Lung (tissue), 12 donors: ENCODE data around the gene GNAS. TPM values are rescaled to one million over a fixed set of nuclear protein-coding genes. Genes with fewer than 3 reads are reported as not detected.

Experiments
- ATAC-seq: fragments of 200-7000 bp; cut with Tn5 transposase; one replicate; pipeline ENCODE4 v1.9.1; 2020; ENCODE audit warnings: moderate number of reproducible peaks; ENCODE audit not compliant: insufficient read depth, low FRiP score
- DNase-seq, 3 donors: peaks; one replicate each; pipeline ENCODE4 v3.0.0-alpha.2; 2013 to 2017
- H3K27ac ChIP-seq, 2 donors: one replicate each; pipeline ENCODE4 v1.5.1; 2013; ENCODE audit warnings: mild to moderate bottlenecking in 2 of 2, moderate library complexity in 2 of 2, control low read depth in 1 of 2, inconsistent platforms in 1 of 2, low read depth in 1 of 2, low read length in 1 of 2
- H3K27me3 ChIP-seq, 3 donors: one replicate each; pipeline ENCODE4 v1.5.1; 2013; ENCODE audit warnings: low read length in 2 of 3; ENCODE audit not compliant: control insufficient read depth in 3 of 3, insufficient read depth in 3 of 3
- H3K36me3 ChIP-seq, 4 donors: one replicate each; pipeline ENCODE4 v1.5.1; 2013; ENCODE audit warnings: low read length in 4 of 4, mild to moderate bottlenecking in 1 of 4, moderate library complexity in 1 of 4; ENCODE audit not compliant: control insufficient read depth in 4 of 4, insufficient read depth in 4 of 4
- H3K4me1 ChIP-seq, 5 donors: one replicate each; pipeline ENCODE4 v1.5.1; 2013; ENCODE audit warnings: low read length in 5 of 5, mild to moderate bottlenecking in 2 of 5, moderate library complexity in 1 of 5; ENCODE audit not compliant: control insufficient read depth in 5 of 5, insufficient read depth in 5 of 5
- H3K4me3 ChIP-seq: one replicate; pipeline ENCODE4 v1.5.1; 2013; ENCODE audit warnings: mild to moderate bottlenecking, control low read depth, moderate library complexity
- H3K9ac ChIP-seq, 2 donors: one replicate each; pipeline ENCODE4 v1.5.1; 2013; ENCODE audit warnings: low read length in 2 of 2, control low read depth in 1 of 2; ENCODE audit not compliant: insufficient read depth in 1 of 2
- H3K9me3 ChIP-seq, 4 donors: one replicate each; pipeline ENCODE4 v1.5.1; 2013; ENCODE audit warnings: low read length in 3 of 4, mild to moderate bottlenecking in 1 of 4, moderate library complexity in 1 of 4; ENCODE audit not compliant: control insufficient read depth in 4 of 4, insufficient read depth in 3 of 4
- whole genome bisulfite sequencing, 2 donors: extraction: QIAGEN DNeasy Blood & Tissue Kit; methylation state at CpG; one replicate each; pipeline ENCODE4 v1.1.7; 2013; 5-methylcytosine and 5-hydroxymethylcytosine counted together
- polyA plus RNA-seq, 2 donors: library from polyadenylated mRNA; stranded (reverse); fragments of 200-250 nt; gene quantifications; one replicate each; pipeline ENCODE4 v1.2.1, GENCODE V29; 2013
- total RNA-seq, 2 donors: library from RNA; depleted of rRNA in 1 of 2; stranded (reverse); fragments of >200 nt in 1 of 2; gene quantifications; one replicate each; pipeline ENCODE4 v1.2.1, GENCODE V29; 2014 to 2021
- TF ChIP-seq, protein P1 (sequence below): IDR thresholded peaks from 2 replicates; pipeline ENCODE4 v1.5.1; 2012; ENCODE audit warnings: mild to moderate bottlenecking; ENCODE audit errors: control extremely low read depth, extremely low read depth
- donor health status: control.
- donor health status: control.
- donor health status: Bipolar disorder and iron deficiency.
- donor health status: healthy.
- donor health status: DM: yes; HTN: yes; CAD: no.

The GNAS gene
- total and polyA plus RNA-seq, 4 donors, result 638 to 1,238 (median 887) TPM

DNA sequence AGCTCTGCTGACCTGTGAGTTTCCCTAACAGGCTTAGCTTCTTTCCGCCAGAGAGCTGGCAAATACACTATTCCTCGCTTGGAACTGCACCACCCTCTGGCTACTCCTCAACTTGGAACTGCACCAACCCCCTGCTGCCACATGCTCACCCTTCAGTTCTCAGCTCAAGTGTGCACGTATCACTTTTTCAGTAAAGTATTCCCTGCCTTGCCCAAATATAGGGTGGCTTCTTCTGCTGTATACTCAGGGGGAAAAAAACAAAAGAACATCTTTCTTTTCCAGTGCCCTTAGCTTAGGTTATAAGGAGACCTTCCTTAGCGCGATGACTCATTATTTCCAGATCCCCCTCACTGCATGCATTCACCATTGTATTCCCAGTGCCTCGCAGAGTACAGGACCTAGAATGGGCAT, 23.0 kb upstream of the GNAS start:
- Histone ChIP-seq H3K27ac (no peak overlapping the region), H3K36me3 (no peaks in the 10 kb centered on the region), H3K4me1 (peaks cover 0 to 4% (median under 1%) of the 10 kb centered on the region in 5 donors), H3K4me3 (no peak overlapping the region), H3K9me3 (peaks cover 0 to 3% (median 0%) of the 10 kb centered on the region in 4 donors), H3K27me3 (no peaks in the 10 kb centered on the region), H3K9ac (no peak overlapping the region)
- peak in 2 of 3 donors; percentile 36 to 56 for DNase-seq
- ATAC-seq, result no peak
- TF ChIP-seq, protein P1, sequence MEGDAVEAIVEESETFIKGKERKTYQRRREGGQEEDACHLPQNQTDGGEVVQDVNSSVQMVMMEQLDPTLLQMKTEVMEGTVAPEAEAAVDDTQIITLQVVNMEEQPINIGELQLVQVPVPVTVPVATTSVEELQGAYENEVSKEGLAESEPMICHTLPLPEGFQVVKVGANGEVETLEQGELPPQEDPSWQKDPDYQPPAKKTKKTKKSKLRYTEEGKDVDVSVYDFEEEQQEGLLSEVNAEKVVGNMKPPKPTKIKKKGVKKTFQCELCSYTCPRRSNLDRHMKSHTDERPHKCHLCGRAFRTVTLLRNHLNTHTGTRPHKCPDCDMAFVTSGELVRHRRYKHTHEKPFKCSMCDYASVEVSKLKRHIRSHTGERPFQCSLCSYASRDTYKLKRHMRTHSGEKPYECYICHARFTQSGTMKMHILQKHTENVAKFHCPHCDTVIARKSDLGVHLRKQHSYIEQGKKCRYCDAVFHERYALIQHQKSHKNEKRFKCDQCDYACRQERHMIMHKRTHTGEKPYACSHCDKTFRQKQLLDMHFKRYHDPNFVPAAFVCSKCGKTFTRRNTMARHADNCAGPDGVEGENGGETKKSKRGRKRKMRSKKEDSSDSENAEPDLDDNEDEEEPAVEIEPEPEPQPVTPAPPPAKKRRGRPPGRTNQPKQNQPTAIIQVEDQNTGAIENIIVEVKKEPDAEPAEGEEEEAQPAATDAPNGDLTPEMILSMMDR, result no peak
- WGBS, 2 donors, result 71 to 83% methylated on average over 6 of the region's 6 CpGs

DNA sequence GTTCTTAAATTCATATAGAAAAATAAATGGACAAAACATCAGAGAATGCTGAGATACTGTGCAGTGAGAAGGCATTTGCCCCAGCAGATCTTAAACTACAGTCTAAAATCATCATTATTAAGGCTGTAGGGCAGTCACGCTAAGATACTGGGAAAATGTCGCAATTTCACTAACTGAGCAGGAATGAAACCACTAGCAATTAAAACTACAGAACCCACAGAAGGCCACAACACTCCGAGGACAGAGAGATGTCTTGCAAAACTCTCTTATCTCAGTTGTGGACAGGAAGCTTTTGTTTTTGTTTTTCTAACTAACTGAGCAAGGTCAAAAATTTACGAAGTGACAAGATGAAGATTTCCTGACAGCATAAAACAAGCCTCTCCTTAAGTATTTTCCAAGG, 20.1 kb upstream of the GNAS start:
- no peak for ATAC-seq
- Histone ChIP-seq H3K4me3 (no peak overlapping the region), H3K27me3 (peaks cover 0 to 4% (median 0%) of the 10 kb centered on the region in 3 donors), H3K9ac (no peak overlapping the region), H3K36me3 (no peaks in the 10 kb centered on the region), H3K27ac (no peak overlapping the region), H3K4me1 (peaks cover 0 to 4% (median 0%) of the 10 kb centered on the region in 5 donors), H3K9me3 (peaks cover 0 to 1% (median 0%) of the 10 kb centered on the region in 4 donors)
- 36 to 53% methylated on average over 4 of the region's 4 CpGs for whole genome bisulfite sequencing, 2 donors
- TF ChIP-seq, protein P1, result no peak
- peak in 2 of 3 donors; percentile 29 to 55 for DNase-seq

DNA sequence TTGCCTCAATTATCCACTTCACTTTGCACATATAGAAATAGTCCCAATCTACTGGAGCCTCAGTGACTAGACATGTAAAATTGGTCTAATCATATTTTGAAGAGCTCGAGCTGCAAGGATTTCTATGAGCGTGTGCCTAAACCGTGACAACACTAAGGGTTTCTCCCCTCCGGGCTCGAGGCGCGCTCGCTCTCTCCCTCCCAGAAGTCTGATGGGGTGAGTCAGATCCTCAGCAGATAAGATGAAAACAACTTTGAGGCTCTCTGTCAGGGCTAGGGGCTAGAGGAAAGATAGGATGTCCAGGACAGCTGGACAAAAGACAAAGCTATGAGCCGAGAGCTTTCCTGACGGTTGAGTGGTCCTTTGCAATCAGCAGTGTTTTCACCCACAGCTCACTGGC, 18.6 kb upstream of the GNAS start:
- DNase-seq, result no peak
- no peak overlapping the region for H3K4me3 ChIP-seq
- no peak overlapping the region for H3K27ac ChIP-seq
- ATAC-seq, result no peak
- WGBS, 2 donors, result 88 to 96% methylated on average over 10 of the region's 10 CpGs
- H3K36me3 ChIP-seq, result no peaks in the 10 kb centered on the region
- TF ChIP-seq, protein P1, result no peak
- peaks cover 0 to 1% (median 0%) of the 10 kb centered on the region in 4 donors for H3K9me3 ChIP-seq
- no peak overlapping the region for H3K9ac ChIP-seq
- H3K27me3 ChIP-seq, result peaks cover 0 to 4% (median 2%) of the 10 kb centered on the region in 3 donors
- no peaks in the 10 kb centered on the region for H3K4me1 ChIP-seq

DNA sequence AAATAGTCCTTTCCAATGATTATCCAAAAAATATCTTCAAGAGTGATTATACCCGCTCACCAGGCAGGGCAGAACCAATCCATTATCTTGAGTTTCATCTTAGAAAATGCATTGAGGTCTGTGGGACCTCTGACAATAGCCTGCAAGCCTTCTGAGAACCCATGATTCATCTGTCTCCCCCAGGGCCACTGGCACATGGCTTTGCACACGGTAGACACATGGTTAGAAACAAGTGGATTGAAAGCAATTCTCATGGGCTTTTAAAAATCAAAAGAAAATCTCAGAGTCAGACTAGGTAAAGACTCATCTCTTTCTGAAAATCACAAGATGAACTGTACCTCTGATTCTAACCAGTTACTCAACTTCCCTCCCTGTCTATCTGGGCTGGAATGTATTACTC, 17.3 kb upstream of the GNAS start:
- Histone ChIP-seq H3K9me3 (peaks cover 0 to 1% (median 0%) of the 10 kb centered on the region in 4 donors), H3K4me1 (peaks cover 0 to 8% (median 0%) of the 10 kb centered on the region in 5 donors), H3K27me3 (peaks cover 0 to 14% (median 7%) of the 10 kb centered on the region in 3 donors), H3K4me3 (no peak overlapping the region), H3K9ac (no peak overlapping the region), H3K36me3 (no peaks in the 10 kb centered on the region), H3K27ac (no peak overlapping the region)
- 84 to 85% methylated on average over 2 of the region's 2 CpGs for WGBS, 2 donors
- ATAC-seq (no peak), DNase-seq (no peak)
- TF ChIP-seq, protein P1, result no peak
